Measurements from ENCODE around the gene CDH15. TPM values are rescaled to one million over a fixed set of nuclear protein-coding genes. Genes with fewer than 3 reads are reported as not detected.
"Not testable (repeated sequence)": the region's sequence is repeated elsewhere in the genome, so short reads cannot be mapped to it uniquely, and the experiment has no call there.

The CDH15 gene
- total and polyA plus RNA-seq, 5 donors from 2014 or later: 0.17 TPM; not detected in 4

DNA sequence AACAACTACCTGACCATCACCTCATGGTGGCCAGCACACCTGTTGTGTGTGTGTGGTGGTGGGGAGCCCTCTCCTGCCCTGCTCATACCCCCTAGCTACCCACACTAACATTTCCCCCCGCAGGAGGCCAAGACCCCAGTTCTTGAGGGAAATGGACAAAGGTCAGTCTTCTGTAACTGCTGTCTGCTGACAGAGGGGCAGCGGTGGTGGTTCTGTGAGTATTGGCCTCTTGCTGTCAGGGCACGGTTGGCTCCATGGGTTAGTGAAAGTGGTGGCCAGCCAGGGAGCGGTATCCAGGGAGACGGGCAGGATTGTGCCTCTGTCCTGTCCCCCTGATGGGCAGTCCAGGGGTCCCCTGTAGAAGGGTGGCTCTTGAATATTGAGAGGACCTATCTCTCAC, 72.1 kb downstream of the CDH15 start:
- Mint-ChIP-seq H3K4me3 (peak overlapping the region in 3 of 4 donors; percentile 29 to 78 (median 69)), H3K27me3 (peaks cover 5% of the 10 kb centered on the region), H3K4me1 (peaks cover 6 to 35% (median 11%) of the 10 kb centered on the region in 4 donors), H3K27ac (peak overlapping the region; percentile 62 to 82 (median 81)), H3K36me3 (no peaks in the 10 kb centered on the region), H3K9me3 (no peaks in the 10 kb centered on the region)
- no peak for ATAC-seq (ENCODE audit: low read depth in 2 of 2)
- H3K27me3 ChIP-seq (ENCODE audit: control insufficient read depth, insufficient read depth, low read length): no peaks in the 10 kb centered on the region
- H3K9me3 ChIP-seq (ENCODE audit: control insufficient read depth in 2 of 2, low read length in 2 of 2): no peaks in the 10 kb centered on the region
- H3K27ac ChIP-seq (ENCODE audit: insufficient read depth, low read length, poor library complexity, severe bottlenecking): no peak overlapping the region
- DNase-seq: no peak
- H3K4me3 ChIP-seq (ENCODE audit: low read depth, low read length): no peak overlapping the region
- peaks cover 19% of the 10 kb centered on the region for H3K4me1 ChIP-seq (ENCODE audit: control insufficient read depth, insufficient read depth, low read length, poor library complexity, severe bottlenecking)
- no peaks in the 10 kb centered on the region for H3K36me3 ChIP-seq (ENCODE audit: control insufficient read depth, insufficient read depth, low read length)

DNA sequence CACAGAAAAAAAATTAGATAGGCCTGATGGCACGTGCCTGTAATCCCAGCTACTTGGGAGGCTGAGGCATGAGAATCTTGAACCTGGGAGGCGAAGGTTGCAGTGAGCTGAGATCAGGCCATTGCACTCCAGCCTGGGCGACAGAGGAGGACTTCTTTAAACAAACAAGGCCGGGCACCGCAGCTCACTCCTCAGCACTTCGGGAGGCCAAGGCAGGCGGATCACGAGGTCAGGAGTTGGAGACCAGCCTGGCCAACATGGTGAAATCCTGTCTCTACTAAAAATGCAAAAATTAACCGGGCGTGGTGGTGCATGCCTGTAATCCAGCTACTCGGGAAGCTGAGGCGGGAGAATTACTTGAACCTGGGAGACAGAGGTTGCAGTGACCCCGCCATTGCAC, 72.7 kb downstream of the CDH15 start:
- H3K27me3 ChIP-seq (ENCODE audit: control insufficient read depth, insufficient read depth, low read length); ATAC-seq (ENCODE audit: low read depth in 2 of 2); H3K9me3 ChIP-seq (ENCODE audit: control insufficient read depth in 2 of 2, low read length in 2 of 2); H3K27ac ChIP-seq (ENCODE audit: insufficient read depth, low read length, poor library complexity, severe bottlenecking); H3K27me3 Mint-ChIP-seq; H3K36me3 ChIP-seq (ENCODE audit: control insufficient read depth, insufficient read depth, low read length); DNase-seq; H3K4me3 ChIP-seq (ENCODE audit: low read depth, low read length); H3K36me3 Mint-ChIP-seq; H3K9me3 Mint-ChIP-seq: not testable (repeated sequence)
- peak overlapping the region; percentile 62 to 82 (median 66) for H3K27ac Mint-ChIP-seq
- peaks cover 6 to 35% (median 11%) of the 10 kb centered on the region in 4 donors for H3K4me1 Mint-ChIP-seq
- peaks cover 19% of the 10 kb centered on the region for H3K4me1 ChIP-seq (ENCODE audit: control insufficient read depth, insufficient read depth, low read length, poor library complexity, severe bottlenecking)
- H3K4me3 Mint-ChIP-seq: peak overlapping the region in 1 of 4 donors; percentile 69

DNA sequence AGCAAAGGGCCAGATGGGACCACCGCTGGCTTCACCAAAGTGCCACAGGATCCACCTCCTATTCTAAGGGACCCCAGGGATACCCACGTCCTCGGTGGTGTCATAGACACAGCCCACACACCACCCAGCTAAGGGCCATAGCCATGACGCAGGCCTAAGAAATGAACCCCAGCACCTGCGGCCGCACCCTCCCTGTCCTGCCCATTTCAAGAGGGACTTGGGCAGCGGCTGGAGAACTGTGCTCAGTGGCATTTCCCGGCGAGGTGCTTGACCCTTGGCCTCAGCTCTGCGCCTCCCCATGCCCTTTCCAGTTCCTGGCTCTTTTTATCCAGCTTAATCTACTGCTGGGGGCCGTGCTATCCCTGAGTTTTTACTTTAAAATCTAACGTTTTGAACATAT, 73.2 kb downstream of the CDH15 start:
- peaks cover 0 to under 1% (median 0%) of the 10 kb centered on the region in 7 donors for H3K9me3 Mint-ChIP-seq
- H3K27me3 Mint-ChIP-seq: peaks cover 6% of the 10 kb centered on the region
- no peak for DNase-seq
- Histone ChIP-seq H3K4me1 (ENCODE audit: control insufficient read depth, insufficient read depth, low read length, poor library complexity, severe bottlenecking) (peaks cover 19% of the 10 kb centered on the region), H3K4me3 (ENCODE audit: low read depth, low read length) (no peak overlapping the region), H3K27me3 (ENCODE audit: control insufficient read depth, insufficient read depth, low read length) (no peaks in the 10 kb centered on the region), H3K9me3 (ENCODE audit: control insufficient read depth in 2 of 2, low read length in 2 of 2) (peaks cover under 1 to 3% of the 10 kb centered on the region in 2 experiments), H3K36me3 (ENCODE audit: control insufficient read depth, insufficient read depth, low read length) (no peaks in the 10 kb centered on the region), H3K27ac (ENCODE audit: insufficient read depth, low read length, poor library complexity, severe bottlenecking) (no peak overlapping the region)
- H3K4me1 Mint-ChIP-seq: peaks cover 6 to 35% (median 11%) of the 10 kb centered on the region in 4 donors
- no peak for ATAC-seq (ENCODE audit: low read depth in 2 of 2)
- H3K36me3 Mint-ChIP-seq: no peaks in the 10 kb centered on the region
- peak overlapping the region in 2 of 4 donors; percentile 54 to 69 for H3K4me3 Mint-ChIP-seq
- peak overlapping the region in 1 of 3 donors; percentile 38 for H3K27ac Mint-ChIP-seq

Other genes with a start within 250 kb of the CDH15 start
- gene CBFA2T3, start 194.5 kb upstream of the CDH15 start, total RNA-seq: 1.3 TPM
- gene CBFA2T3, start 194.5 kb upstream of the CDH15 start, polyA plus RNA-seq: under 1 TPM in 1 of 4 donors, not detected in 3; 0.25 TPM
- gene ACSF3, start 77.9 kb upstream of the CDH15 start, total RNA-seq: 56.3 TPM
- 10 to 100 TPM; 24.1 to 32.8 (median 27.8) TPM for gene ACSF3, start 77.9 kb upstream of the CDH15 start, polyA plus RNA-seq
- gene SLC22A31, start 28.8 kb downstream of the CDH15 start, total RNA-seq: not detected
- gene SLC22A31, start 28.8 kb downstream of the CDH15 start, polyA plus RNA-seq: under 1 TPM in 1 of 4 donors, not detected in 3; 0.14 TPM
- gene ZNF778, start 46.0 kb downstream of the CDH15 start, total RNA-seq: 7.9 TPM
- gene ZNF778, start 46.0 kb downstream of the CDH15 start, polyA plus RNA-seq: 1 to 10 TPM; 3.3 to 4.9 (median 3.9) TPM